NT2/D1 (cell line): ENCODE data around the gene CEP104.
"Not testable (repeated sequence)": the region's sequence is repeated elsewhere in the genome, so short reads cannot be mapped to it uniquely, and the experiment has no call there.

ENCODE experiments used
- DNase-seq: peaks from one replicate; pipeline ENCODE4 v3.0.0-alpha.2; 2011; ENCODE audit warnings: low read depth, low spot score
- H3K27me3 ChIP-seq: 2 replicates; pipeline ENCODE4 v1.6.0; 2011; ENCODE audit warnings: mild to moderate bottlenecking; ENCODE audit not compliant: insufficient read length, insufficient read depth
- H3K36me3 ChIP-seq: 2 replicates; pipeline ENCODE4 v1.6.1; 2011; ENCODE audit warnings: mild to moderate bottlenecking, low read length, mixed read lengths; ENCODE audit not compliant: insufficient read depth, insufficient read length
- H3K4me1 ChIP-seq: 2 replicates; pipeline ENCODE4 v1.5.1; 2011; ENCODE audit not compliant: insufficient read depth, insufficient read length
- H3K4me3 ChIP-seq: 2 replicates; pipeline ENCODE4 v1.5.1; 2011; ENCODE audit warnings: low read depth; ENCODE audit not compliant: insufficient read length
- H3K9ac ChIP-seq: 2 replicates; pipeline ENCODE4 v1.6.0; 2011; ENCODE audit warnings: low read depth; ENCODE audit not compliant: insufficient read length
- H3K9me3 ChIP-seq: 2 replicates; pipeline ENCODE4 v1.5.1; 2011; ENCODE audit warnings: mild to moderate bottlenecking, low read length; ENCODE audit not compliant: insufficient read depth
- SUZ12 ChIP-seq: IDR thresholded peaks from 2 replicates; pipeline ENCODE4 v1.6.1; 2011; ENCODE audit not compliant: insufficient read length, insufficient read depth; ENCODE audit errors: extremely low read depth
- YY1 ChIP-seq: IDR thresholded peaks from 2 replicates; pipeline ENCODE4 v1.6.1; 2011; ENCODE audit not compliant: insufficient read length, insufficient read depth
- ZNF274 ChIP-seq: IDR thresholded peaks from 2 replicates; pipeline ENCODE4 v1.6.1; 2011; ENCODE audit warnings: mild to moderate bottlenecking, low read depth, low read length

The CEP104 gene

GRCh38 chr1:3817138-3817740 is 39.8 kb downstream of the CEP104 start:
- no peak overlapping the region for H3K4me3 ChIP-seq
- H3K4me1 ChIP-seq, result no peaks in the 10 kb centered on the region
- TF ChIP-seq YY1, result no peak
- no peak for TF ChIP-seq ZNF274
- no peak for TF ChIP-seq SUZ12
- H3K9me3 ChIP-seq, result no peaks in the 10 kb centered on the region
- no peaks in the 10 kb centered on the region for H3K27me3 ChIP-seq
- no peak for DNase-seq
- H3K9ac ChIP-seq, result no peak overlapping the region
- peaks cover 47% of the 10 kb centered on the region for H3K36me3 ChIP-seq

- no peak for DNase-seq
- TF ChIP-seq SUZ12 (no peak), ZNF274 (no peak), YY1 (no peak)
- no peak overlapping the region for H3K4me3 ChIP-seq
These were observed 40.5 kb downstream of the CEP104 start for GRCh38 chr1:3816331-3817137.

GRCh38 chr1:3814771-3815561 is 42.0 kb downstream of the CEP104 start:
- Histone ChIP-seq H3K27me3 (no peaks in the 10 kb centered on the region), H3K4me1 (no peaks in the 10 kb centered on the region), H3K9ac (no peak overlapping the region), H3K4me3 (no peak overlapping the region), H3K9me3 (no peaks in the 10 kb centered on the region), H3K36me3 (peaks cover 27% of the 10 kb centered on the region)
- DNase-seq, result no peak
- TF ChIP-seq SUZ12 (no peak), YY1 (no peak), ZNF274 (no peak)

More at GRCh38 chr1:3816331-3817137, 40.5 kb downstream of the CEP104 start:
- no peaks in the 10 kb centered on the region for H3K4me1 ChIP-seq
- no peaks in the 10 kb centered on the region for H3K9me3 ChIP-seq
- no peak overlapping the region for H3K9ac ChIP-seq
- no peaks in the 10 kb centered on the region for H3K27me3 ChIP-seq
- peaks cover 41% of the 10 kb centered on the region for H3K36me3 ChIP-seq

GRCh38 chr1:3814065-3814464 is 42.9 kb downstream of the CEP104 start:
- TF ChIP-seq ZNF274 (no peak), SUZ12 (no peak), YY1 (no peak)
- Histone ChIP-seq H3K27me3 (no peaks in the 10 kb centered on the region), H3K4me3 (no peak overlapping the region), H3K4me1 (no peaks in the 10 kb centered on the region), H3K36me3 (peaks cover 22% of the 10 kb centered on the region), H3K9ac (no peak overlapping the region), H3K9me3 (no peaks in the 10 kb centered on the region)
- no peak for DNase-seq

- Histone ChIP-seq H3K9ac (no peak overlapping the region), H3K4me3 (no peak overlapping the region), H3K36me3 (peaks cover 22% of the 10 kb centered on the region), H3K9me3 (peaks cover 15% of the 10 kb centered on the region), H3K4me1 (no peaks in the 10 kb centered on the region), H3K27me3 (no peaks in the 10 kb centered on the region)
- DNase-seq, result no peak
- TF ChIP-seq ZNF274 (no peak), YY1 (no peak), SUZ12 (no peak)
These were observed 45.5 kb downstream of the CEP104 start for GRCh38 chr1:3811595-3811911.

GRCh38 chr1:3810149-3810761 is 46.8 kb downstream of the CEP104 start:
- H3K9me3 ChIP-seq, result peaks cover 15% of the 10 kb centered on the region
- peaks cover 11% of the 10 kb centered on the region for H3K36me3 ChIP-seq
- not testable (repeated sequence) for H3K9ac ChIP-seq, H3K4me1 ChIP-seq, H3K27me3 ChIP-seq, H3K4me3 ChIP-seq, DNase-seq

- Histone ChIP-seq H3K9me3 (peaks cover 15% of the 10 kb centered on the region), H3K36me3 (peaks cover 7% of the 10 kb centered on the region), H3K27me3 (no peaks in the 10 kb centered on the region), H3K9ac (no peak overlapping the region), H3K4me3 (no peak overlapping the region), H3K4me1 (no peaks in the 10 kb centered on the region)
- DNase-seq, result no peak
- TF ChIP-seq SUZ12 (no peak), ZNF274 (no peak), YY1 (no peak)
These were observed 47.3 kb downstream of the CEP104 start for GRCh38 chr1:3809680-3810079.
